Upper lobe of left lung (tissue), 4 donors: ENCODE results near the gene MAZ.

Source experiments
- POLR2A ChIP-seq, 4 donors: fragments of 450-650 bp; IDR thresholded peaks; one replicate each; pipeline ENCODE4 v1.5.1; 2016 to 2017; ENCODE audit warnings: antibody characterized with exemption in 4 of 4, mild to moderate bottlenecking in 2 of 4
- POLR2AphosphoS5 ChIP-seq, 2 donors: sonication (generic); formaldehyde crosslinking; IDR thresholded peaks; one replicate each; pipeline ENCODE4 v1.5.1; 2017; ENCODE audit warnings: antibody characterized with exemption in 2 of 2
- TF ChIP-seq, protein P1 (sequence below), 6 experiments: fragments of 450-650 bp in 4 of 6; fragments of 200-600 bp in 2 of 6; sonication (generic) in 2 of 6; IDR thresholded peaks; one replicate each; pipeline ENCODE4 v1.5.1; 2016 to 2019; ENCODE audit warnings: antibody characterized with exemption in 6 of 6

- TF ChIP-seq POLR2A (IDR thresholded peaks at IDR 0.05) (no peak), POLR2AphosphoS5 (IDR thresholded peaks at IDR 0.05) (no peak)
- TF ChIP-seq, protein P1, sequence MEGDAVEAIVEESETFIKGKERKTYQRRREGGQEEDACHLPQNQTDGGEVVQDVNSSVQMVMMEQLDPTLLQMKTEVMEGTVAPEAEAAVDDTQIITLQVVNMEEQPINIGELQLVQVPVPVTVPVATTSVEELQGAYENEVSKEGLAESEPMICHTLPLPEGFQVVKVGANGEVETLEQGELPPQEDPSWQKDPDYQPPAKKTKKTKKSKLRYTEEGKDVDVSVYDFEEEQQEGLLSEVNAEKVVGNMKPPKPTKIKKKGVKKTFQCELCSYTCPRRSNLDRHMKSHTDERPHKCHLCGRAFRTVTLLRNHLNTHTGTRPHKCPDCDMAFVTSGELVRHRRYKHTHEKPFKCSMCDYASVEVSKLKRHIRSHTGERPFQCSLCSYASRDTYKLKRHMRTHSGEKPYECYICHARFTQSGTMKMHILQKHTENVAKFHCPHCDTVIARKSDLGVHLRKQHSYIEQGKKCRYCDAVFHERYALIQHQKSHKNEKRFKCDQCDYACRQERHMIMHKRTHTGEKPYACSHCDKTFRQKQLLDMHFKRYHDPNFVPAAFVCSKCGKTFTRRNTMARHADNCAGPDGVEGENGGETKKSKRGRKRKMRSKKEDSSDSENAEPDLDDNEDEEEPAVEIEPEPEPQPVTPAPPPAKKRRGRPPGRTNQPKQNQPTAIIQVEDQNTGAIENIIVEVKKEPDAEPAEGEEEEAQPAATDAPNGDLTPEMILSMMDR (IDR thresholded peaks at IDR 0.05), result no peak
These were observed 53.9 kb downstream of the MAZ start for GRCh38 chr16:29860218-29860617.
